GM04503 (cell line): ENCODE data around the gene ARF1.

ENCODE experiments used
- DNase-seq: peaks from one replicate; pipeline ENCODE4 v3.0.0-alpha.2; 2012; ENCODE audit warnings: low read depth

The ARF1 gene

DNA sequence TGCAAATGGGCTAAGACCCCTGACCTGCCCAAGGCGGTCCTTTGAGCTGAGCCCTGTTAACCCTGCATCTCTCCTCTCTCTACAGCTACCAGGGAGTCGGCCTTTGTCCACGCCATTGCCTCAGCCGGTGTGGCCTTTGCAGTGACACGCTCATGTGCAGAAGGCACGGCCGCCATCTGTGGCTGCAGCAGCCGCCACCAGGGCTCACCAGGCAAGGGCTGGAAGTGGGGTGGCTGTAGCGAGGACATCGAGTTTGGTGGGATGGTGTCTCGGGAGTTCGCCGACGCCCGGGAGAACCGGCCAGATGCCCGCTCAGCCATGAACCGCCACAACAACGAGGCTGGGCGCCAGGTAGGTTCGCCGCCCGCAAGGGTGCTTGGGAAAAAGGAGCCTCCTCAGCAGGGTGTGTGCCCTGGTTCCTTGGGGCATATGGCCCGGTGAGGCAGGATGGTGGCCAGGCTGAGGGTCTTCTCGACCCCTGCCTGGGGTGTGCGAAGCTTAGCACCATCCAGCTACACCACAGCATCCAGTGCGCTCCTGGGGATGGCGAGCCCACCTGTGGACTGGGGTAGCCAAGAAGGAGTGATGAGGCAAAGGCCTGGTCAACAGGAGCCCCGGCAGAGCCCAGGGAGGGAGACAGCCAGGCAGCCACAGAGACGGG, 31.8 kb upstream of the ARF1 start:
- no peak for DNase-seq

- DNase-seq: no peak
Observed at GRCh38 chr1:228058172-228058948, 24.1 kb upstream of the ARF1 start.

- DNase-seq: no peak
Observed at GRCh38 chr1:228058949-228059633, 23.4 kb upstream of the ARF1 start.

GRCh38 chr1:228059634-228060457, 22.7 kb upstream of the ARF1 start:
- no peak for DNase-seq

DNA sequence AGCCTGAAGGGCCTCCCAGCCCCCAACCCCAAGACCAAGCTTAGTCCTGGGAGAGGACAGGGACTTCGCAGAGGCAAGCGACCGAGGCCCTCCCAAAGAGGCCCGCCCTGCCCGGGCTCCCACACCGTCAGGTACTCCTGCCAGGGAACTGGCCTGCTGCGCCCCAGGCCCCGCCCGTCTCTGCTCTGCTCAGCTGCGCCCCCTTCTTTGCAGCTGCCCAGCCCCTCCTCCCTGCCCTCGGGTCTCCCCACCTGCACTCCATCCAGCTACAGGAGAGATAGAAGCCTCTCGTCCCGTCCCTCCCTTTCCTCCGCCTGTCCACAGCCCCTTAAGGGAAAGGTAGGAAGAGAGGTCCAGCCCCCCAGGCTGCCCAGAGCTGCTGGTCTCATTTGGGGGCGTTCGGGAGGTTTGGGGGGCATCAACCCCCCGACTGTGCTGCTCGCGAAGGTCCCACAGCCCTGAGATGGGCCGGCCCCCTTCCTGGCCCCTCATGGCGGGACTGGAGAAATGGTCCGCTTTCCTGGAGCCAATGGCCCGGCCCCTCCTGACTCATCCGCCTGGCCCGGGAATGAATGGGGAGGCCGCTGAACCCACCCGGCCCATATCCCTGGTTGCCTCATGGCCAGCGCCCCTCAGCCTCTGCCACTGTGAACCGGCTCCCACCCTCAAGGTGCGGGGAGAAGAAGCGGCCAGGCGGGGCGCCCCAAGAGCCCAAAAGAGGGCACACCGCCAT, 21.9 kb upstream of the ARF1 start:
- DNase-seq: no peak

- no peak for DNase-seq
Observed at GRCh38 chr1:228061411-228062084, 21.0 kb upstream of the ARF1 start.

GRCh38 chr1:228062085-228062791, 20.3 kb upstream of the ARF1 start:
- DNase-seq: no peak

DNA sequence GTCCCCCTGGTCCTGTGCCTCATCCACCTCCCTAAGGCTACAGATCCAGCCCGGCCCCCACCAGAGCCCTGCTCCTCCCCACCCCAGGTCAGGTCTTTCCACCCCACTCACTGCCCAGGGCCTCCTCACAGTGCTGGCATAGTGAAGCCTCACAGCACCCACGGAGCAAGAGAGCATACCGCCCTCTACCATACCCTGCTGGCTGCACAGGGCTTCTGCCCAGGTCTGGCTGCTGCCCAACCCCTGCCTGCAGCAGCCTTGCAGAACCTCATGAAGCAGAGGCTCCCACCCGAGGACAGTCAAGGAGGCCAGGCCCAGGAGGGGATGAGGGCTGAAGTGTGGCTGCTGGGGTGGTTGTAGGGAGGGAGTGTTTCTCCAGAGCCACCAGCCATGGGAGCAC, 19.7 kb upstream of the ARF1 start:
- no peak for DNase-seq

DNA sequence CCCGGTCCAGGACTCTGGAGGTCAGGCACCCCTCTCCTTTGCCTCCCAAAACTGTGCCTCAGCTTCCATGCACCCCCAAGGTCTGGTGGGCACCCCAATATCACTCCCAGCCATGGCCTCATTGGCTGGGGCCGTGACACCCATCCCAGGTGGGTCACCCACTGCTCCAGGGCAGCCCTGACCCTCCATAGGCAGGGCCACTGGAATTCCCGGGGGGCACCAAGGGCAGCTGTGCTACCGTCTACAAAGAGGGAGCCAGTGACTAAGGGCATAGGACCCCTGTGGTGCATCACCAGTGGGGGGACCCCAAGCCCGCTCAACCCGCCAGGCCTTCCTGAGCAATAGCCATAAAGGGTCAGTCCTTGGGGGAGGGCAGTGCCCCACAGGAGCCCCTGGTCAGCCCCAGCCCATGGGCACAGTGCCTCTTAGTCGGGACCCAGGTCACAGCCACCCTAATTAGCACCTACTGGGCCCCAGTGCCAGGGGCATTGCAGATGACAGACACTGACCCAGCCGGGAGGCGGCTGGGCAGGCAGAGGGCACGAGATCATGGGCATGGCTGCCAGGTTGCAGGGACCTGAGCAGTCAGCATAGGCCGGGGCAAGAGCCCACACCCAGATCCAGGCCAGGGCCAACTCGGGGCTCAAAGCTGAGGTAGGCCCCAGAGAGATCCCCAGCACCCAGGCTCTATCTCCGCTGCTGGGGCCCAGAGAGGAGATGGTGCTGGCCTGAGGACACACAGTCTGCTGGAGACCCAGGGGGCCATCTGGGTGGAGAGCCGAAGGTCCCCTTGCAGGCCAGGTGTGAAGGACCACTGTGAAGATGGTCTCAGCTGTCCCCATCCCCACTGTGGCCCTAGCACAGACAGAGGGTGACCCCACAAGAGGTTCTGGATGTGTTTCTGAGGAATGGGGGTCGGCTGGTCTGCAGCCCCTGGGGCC, 19.0 kb upstream of the ARF1 start:
- DNase-seq: no peak

DNA sequence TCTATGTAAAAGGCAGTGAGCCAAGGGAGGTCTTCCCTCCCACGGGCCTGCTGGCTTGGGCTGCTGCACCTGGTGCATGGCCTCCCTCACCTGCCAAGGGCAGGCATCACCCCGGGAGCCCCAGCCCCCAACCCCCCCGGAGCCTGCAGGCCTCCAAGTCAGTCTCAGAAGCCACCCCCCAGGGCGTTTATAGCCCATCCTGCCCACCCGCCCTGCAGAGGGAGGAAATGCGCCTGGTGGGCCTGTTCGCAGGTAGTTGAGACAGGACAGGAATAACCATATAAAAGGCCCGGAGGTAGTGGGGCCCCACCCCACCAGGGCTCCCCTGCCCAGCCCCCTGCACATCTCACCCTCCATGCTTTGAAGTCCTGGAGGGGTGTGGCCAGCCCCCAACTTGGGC, 18.2 kb upstream of the ARF1 start:
- no peak for DNase-seq

GRCh38 chr1:228064741-228065542, 17.6 kb upstream of the ARF1 start:
- no peak for DNase-seq

GRCh38 chr1:228065543-228066347, 16.8 kb upstream of the ARF1 start:
- no peak for DNase-seq

- DNase-seq: no peak
Observed at GRCh38 chr1:228066416-228066815, 16.1 kb upstream of the ARF1 start.

DNA sequence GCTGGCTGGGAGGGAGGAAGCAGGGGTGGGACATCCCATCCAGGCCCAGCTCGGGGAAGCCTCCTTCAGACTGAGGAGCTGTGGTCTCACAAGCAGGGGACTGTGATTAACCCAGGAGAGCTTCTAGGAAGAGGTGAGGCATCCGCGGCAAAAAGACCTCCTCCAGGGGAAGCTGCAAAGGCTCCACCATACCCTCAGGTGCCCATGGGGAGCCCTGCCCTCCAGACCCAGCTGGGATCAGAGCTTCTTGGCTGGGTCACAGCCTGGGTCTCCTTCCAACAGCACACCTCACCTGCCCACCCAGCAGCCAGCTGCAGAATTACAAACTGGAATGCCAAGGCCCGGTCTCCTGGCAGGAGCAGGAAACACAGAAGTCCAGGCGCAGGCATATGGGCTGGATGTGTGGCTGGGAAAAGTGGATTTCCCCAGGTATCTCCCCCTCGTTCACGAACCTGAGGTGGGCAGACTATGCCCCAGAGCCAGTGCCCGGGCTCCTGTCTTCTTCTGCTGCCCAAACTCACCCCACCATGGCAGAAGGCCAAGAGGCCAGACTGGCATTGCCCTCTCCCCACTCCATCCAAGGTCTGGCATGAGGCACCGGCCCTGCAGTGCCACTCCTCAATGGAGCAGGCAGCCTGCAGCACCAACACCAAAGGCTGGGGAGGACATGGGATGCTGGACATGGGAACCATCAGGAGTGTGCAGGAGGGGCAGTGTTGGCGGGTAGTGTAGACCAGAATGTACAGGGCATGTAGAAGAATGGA, 15.4 kb upstream of the ARF1 start:
- DNase-seq: no peak

DNA sequence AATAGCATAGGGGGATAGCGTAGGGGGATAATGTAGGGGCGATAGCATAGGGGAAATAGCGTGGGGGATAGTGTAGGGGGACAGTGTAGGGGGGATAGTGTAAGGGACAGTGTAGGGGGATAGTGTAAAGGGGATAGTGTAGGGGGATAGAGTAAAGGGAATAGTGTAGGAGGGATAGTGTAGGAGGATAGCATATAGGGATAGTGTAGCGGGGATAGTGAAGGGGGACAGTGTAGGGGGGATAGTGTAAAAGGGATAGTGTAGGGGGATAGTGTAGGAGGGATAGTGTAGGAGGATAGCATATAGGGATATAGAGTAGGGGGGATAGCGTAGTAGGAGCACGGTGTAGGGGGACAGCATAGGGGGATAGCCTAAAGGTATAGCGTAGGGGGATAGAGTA, 14.1 kb upstream of the ARF1 start:
- no peak for DNase-seq

- DNase-seq: no peak
Observed at GRCh38 chr1:228070173-228070572, 12.3 kb upstream of the ARF1 start.

DNA sequence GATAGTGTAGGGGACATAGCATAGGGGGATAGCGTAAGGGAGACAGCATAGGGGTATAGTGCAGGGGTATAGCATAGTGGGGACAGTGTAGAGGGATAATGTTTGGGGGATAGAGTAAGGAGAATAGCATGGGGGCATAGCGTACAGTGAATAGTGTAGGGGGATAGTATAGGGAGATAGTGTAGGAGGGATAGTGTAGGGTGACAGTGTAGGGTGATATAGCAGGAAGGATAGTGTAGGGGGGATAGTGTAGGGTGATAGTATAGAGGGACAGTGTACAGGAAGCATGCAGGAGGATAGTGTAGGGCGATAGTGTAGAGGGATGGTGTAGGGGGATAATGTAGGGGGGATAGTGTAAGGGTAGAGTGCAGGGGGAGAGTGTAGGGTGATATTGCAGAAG, 11.7 kb upstream of the ARF1 start:
- no peak for DNase-seq
